Amniotic epithelial cell (primary cell): ENCODE measurements around the gene ZNF543.
A peak's percentile ranks its signal among the peaks of the same experiment; 100 is the strongest.

ENCODE experiments used
- DNase-seq: peaks from one replicate; pipeline ENCODE4 v3.0.0-alpha.2; 2010; ENCODE audit warnings: low read depth

The ZNF543 gene

GRCh38 chr19:57320180-57321084, at the start of gene ZNF543:
ZNF543 (plus strand) TSS chr19:57320472; CDS start chr19:57320854, 382 bp downstream.
- peak; percentile 94 for DNase-seq

- DNase-seq = no peak
Observed at GRCh38 chr19:57271280-57271679, 49.0 kb upstream of the ZNF543 start.

DNA sequence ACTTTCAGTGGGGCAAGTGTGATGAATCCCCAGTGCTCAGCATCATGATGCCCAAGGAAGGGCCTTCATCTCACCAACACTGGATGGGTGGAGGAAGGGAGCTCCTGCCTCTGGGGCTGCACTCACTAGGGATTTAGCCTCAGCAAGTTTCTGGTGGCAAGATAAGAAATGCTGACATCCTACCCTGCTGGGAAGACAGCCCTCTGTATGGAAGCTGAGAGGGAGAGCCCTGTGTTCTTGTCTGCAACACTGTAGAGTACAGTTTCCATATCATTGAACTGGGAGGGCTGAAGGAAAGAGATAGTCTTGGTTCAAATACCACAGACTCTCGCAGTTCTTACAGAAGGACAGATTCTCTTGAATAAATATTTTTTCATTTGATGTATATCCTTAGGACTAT, 47.3 kb upstream of the ZNF543 start:
- DNase-seq = no peak

DNA sequence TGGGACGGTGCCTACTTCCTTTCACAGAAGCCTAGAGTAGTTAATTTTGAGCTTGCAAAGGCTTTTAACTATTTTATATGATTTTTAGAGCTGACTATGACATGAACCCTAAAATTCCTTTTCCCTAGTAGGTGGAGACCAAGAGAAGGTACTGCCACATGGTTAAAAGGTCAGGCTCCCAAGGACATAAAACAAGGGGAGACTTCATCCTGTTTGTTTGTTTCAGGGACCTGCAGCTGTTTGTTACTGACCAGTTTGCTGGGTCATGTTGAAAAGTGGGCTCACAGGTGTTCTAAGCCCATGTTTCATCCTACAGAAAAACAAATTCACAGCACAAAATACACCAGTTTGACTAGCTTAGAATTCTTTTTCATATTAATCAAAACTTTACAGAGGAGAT, 43.8 kb upstream of the ZNF543 start:
- DNase-seq = no peak

DNA sequence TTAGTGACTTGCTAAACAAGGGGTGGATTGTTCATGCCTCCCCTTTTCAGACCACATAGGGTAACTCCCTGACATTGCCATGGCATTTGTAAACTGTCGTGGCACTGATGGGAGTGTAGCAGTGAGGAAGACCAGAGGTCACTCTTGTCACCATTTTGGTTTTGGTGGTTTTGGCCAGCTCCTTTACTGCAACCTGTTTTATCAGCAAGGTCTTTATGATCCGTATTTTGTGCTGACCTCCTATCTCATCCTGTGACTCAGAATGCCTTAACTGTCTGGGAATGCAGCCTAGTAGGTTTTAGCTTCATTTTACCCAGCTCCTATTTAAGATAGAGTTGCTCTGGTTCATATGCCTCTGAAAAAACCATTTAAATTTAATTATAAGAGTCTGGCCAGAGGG, 41.8 kb upstream of the ZNF543 start:
- DNase-seq = peak; percentile 89

- DNase-seq = peak; percentile 97
Observed at GRCh38 chr19:57279418-57280164, 40.7 kb upstream of the ZNF543 start.

DNA sequence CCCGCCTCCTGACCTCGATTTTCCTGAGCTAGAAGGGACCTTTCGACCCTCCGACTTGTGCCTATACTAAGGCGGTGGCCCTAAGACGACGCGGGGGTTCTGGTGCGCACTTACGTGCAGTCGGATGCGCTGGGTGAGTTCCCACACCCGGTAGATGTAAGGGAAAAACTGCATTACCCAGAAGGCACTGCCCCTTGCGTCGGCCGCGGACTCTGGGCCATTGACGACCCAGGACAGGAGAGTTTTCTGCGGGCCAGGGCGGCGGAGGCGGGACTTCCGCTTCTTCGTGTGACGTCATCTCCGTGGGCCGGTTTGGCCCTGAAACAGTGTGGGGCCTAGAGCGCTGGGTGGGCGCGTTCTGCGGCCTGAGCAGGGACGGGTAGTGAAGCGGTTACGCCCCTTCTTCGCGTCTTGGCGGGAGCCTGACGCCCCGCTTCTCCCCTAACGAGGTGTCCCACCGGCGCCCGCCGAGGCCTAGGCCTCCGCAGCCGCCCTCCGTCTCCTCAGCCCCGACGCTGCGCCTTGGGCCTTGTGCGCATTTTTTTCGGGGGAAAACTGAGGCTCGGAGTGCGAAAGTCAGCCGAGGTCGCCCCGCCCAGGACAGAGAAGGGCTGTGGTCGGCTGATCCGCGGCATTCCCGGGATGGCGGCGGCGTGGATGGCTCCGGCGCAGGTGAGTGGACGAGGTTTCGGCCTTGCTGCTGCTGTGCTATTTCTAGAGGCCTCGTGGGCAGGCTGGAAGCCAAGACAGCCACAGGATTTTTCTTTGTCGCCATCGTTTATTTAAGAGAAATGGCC, 39.9 kb upstream of the ZNF543 start, which contains the start of gene ZNF460:
ZNF460 (plus strand) TSS at position 321 of the 797 bp plus-strand sequence; CDS start at position 643, 322 bp downstream.
- DNase-seq = peak; percentile 96

DNA sequence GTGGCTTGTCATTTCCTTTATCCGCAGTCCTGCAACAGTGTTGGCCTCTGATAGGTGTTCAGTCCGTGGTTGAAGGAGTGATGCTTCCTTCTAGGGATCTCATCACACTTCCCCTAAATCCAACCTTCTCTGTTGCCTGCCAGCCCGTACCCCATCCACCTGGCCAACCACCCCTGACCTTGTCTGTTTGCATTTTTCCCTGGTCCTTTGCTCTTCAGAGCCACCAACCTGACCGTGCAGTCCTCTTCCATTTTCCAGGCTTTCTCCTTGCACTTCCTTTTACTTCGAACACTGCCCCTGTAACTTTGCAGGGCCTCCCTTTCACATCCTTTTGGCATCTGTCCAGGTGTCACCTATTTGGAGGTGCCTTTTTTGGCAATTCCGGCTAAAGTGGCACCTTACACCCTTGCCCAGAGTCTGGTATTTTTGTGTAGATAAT, 39.3 kb upstream of the ZNF543 start:
- no peak for DNase-seq

- DNase-seq = no peak
Observed at GRCh38 chr19:57282011-57282643, 38.1 kb upstream of the ZNF543 start.

GRCh38 chr19:57288373-57288772, 31.9 kb upstream of the ZNF543 start:
- DNase-seq = no peak

- DNase-seq = no peak
Observed at GRCh38 chr19:57290970-57291369, 29.3 kb upstream of the ZNF543 start.

- no peak for DNase-seq
Observed at GRCh38 chr19:57292547-57292946, 27.7 kb upstream of the ZNF543 start.

GRCh38 chr19:57293719-57294118, 26.6 kb upstream of the ZNF543 start:
- DNase-seq = no peak

- peak; percentile 90 for DNase-seq
Observed at GRCh38 chr19:57302020-57302465, 18.2 kb upstream of the ZNF543 start.

- peak; percentile 47 for DNase-seq
Observed at GRCh38 chr19:57302727-57303401, 17.4 kb upstream of the ZNF543 start.

DNA sequence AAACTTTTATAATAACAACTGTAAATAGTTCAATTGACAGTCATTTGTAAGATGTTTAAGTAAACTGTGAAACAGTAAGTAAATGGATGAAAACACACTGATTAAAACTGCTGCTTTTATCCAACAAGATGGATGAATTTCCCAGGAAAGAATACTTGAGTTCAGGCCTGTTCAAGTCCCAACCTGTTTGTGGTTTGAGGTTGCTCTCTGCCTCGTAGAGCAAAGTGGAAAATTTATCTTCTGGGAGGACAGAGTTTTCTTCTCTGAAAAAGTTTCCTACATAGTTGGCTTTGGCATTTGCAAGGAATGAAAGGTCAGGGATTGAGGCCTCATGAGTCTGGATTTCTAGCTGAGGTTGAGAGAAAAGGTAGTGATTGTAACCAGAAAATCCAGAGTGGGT, 15.2 kb upstream of the ZNF543 start:
- DNase-seq = peak; percentile 20

DNA sequence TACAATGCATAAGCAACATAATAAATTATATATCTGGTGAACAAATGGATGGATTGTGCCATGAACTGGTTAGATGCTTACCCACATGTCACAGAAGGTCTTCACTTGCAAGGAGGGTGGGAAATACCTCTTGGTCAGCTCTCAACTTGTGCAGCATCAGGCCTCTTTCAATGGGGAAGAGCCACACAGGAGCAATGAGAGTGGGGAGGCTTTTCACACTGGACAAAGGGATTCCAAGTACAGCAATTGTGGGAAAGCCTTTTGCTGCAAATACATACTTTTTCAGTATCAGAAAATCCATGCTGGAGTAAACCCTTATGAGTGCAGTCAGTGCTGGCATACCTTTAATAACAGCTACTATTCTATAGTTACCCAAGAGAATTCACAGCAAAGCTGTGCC, 11.8 kb upstream of the ZNF543 start:
- no peak for DNase-seq

DNA sequence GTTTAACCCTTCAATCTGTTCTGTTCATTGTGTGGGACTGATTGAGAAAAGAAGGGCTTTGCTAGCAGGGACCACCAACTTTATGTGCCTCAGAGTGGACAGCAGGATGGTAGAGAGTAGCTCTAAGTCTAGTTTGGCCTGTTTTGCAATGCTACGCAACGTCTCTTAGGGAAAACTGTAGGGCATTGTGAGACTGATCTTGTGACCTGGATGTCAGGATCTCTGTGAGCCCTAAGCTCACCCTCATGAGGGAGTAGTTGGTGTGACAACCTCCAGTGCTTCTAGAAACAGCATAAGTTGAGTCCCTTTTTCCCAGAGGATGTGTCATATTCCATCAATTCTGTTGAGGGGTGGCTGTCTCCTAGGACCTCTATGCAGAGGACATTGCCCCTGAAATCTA, 9.5 kb upstream of the ZNF543 start:
- no peak for DNase-seq

- no peak for DNase-seq
Observed at GRCh38 chr19:57314146-57314545, 6.1 kb upstream of the ZNF543 start.

DNA sequence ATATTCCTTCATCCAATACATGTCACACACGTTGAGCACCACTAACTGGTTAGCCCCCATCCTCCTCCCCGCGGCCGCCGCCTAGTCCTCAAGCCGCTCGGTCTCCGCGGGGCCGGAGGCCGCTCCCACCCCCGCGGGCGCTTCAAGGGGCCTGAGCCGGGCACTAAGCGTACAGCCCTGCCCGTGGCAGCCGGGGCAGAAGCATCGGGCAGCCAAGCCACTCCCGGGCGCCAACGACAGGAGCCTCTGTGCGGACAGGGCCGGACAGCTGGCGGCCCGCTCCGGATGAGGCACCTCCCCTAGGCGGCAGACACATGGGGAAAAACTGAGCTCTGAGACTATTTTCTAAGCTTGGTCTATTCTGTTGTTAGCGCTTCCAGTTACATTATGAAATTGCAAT, 2.8 kb upstream of the ZNF543 start:
- DNase-seq = no peak

DNA sequence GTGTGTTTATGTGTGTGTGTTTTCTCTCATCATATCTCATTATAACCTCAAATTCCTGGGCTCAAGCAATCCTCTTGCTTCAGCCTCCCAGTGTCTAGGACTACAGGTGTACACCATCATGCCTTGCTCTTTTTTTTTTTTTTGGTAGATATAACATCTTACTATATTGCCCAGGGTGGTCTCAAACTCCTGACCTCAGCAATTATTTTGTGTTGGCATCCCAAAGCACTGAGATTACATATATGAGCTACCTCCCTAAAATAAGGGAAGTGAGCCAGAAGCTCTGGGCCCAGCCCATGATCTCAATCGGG, 448 bp upstream of the ZNF543 start:
- DNase-seq = no peak
